T-helper 17 cell (primary cell): ENCODE measurements around the gene OTUB2. TPM values are rescaled to one million over a fixed set of nuclear protein-coding genes. Genes with fewer than 3 reads are reported as not detected.

Source experiments
- ATAC-seq: fragments of 150-1000 bp; cut with Tn5 transposase; 2 replicates; pipeline ENCODE4 v1.10.0; 2021; ENCODE audit warnings: mild to moderate bottlenecking, moderate library complexity
- DNase-seq, 3 donors: peaks; one replicate each; pipeline versions ENCODE4 v3.0.0 to v3.0.0-alpha.2; 2020 to 2021
- H3K9me3 ChIP-seq: one replicate; pipeline ENCODE4 v1.7.0; 2013; ENCODE audit warnings: low read length, mild to moderate bottlenecking; ENCODE audit not compliant: control insufficient read depth, poor library complexity, severe bottlenecking
- H3K27ac Mint-ChIP-seq: one replicate; pipeline ENCODE4 v1.8.0; 2022; ENCODE audit warnings: mild to moderate bottlenecking, moderate library complexity, mixed read lengths
- H3K27me3 Mint-ChIP-seq: one replicate; pipeline ENCODE4 v1.8.0; 2022; ENCODE audit warnings: mixed read lengths
- H3K36me3 Mint-ChIP-seq: one replicate; pipeline ENCODE4 v1.8.0; 2022; ENCODE audit warnings: low read depth, mixed read lengths
- H3K4me1 Mint-ChIP-seq: one replicate; pipeline ENCODE4 v1.8.0; 2022; ENCODE audit warnings: mild to moderate bottlenecking, mixed read lengths
- H3K4me3 Mint-ChIP-seq: one replicate; pipeline ENCODE4 v1.8.0; 2022; ENCODE audit warnings: mild to moderate bottlenecking, moderate library complexity, mixed read lengths
- total RNA-seq, 4 donors: library from RNA in 2 of 4; stranded (reverse) in 2 of 4; gene quantifications; one replicate each; pipeline ENCODE4 v1.2.3 and lab custom pipeline; 2022 to 2026

OTUB2 gene
- total RNA-seq, 2 donors from 2014 or later = 0.12 to 0.37 TPM

GRCh38 chr14:93987376-93987775 lies 38.8 kb upstream of the OTUB2 start:
- peaks cover 6% of the 10 kb centered on the region for H3K4me1 Mint-ChIP-seq
- H3K4me3 Mint-ChIP-seq = no peak overlapping the region
- H3K36me3 Mint-ChIP-seq = peaks cover 2% of the 10 kb centered on the region
- H3K9me3 ChIP-seq = no peaks in the 10 kb centered on the region
- no peak for DNase-seq
- no peak for ATAC-seq
- no peak overlapping the region for H3K27ac Mint-ChIP-seq
- peaks cover 8% of the 10 kb centered on the region for H3K27me3 Mint-ChIP-seq

DNA sequence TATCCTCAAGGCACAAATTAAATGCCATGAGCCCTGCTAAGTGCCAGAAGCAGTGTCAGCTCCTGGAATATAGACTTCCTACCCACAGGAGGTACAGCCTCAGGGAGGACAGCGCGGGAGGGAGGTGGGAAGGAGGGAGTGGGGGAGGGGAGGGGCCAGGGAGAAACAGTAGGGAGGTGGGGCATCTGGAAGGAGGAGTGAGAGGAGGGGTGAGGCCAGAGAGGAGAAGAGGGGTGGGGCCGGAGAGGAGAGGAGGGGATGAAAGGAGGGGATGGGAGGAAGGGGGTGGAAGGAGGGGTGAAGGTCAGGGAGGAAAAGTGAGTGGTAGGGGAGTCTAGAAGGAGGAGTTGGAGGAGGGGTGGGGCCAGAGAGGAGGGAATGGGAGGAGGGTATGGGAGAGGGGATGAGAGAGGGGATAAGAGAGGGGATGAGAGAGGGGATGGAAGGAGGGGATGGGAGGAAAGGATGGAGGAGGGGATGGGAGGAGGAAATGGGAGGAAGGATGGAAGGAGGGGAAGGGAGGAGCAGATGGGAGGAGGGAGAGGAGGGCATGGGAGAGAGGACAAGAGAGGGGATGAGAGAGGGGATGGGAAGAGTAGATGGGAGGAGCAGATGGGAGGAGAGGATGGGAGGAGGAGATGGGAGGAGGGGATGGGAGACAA lies 38.2 kb upstream of the OTUB2 start:
- Mint-ChIP-seq H3K27me3 (peaks cover 8% of the 10 kb centered on the region), H3K4me1 (peaks cover 6% of the 10 kb centered on the region), H3K27ac (no peak overlapping the region), H3K4me3 (no peak overlapping the region), H3K36me3 (peaks cover 2% of the 10 kb centered on the region)
- DNase-seq (no peak), ATAC-seq (no peak)
- H3K9me3 ChIP-seq = no peaks in the 10 kb centered on the region

DNA sequence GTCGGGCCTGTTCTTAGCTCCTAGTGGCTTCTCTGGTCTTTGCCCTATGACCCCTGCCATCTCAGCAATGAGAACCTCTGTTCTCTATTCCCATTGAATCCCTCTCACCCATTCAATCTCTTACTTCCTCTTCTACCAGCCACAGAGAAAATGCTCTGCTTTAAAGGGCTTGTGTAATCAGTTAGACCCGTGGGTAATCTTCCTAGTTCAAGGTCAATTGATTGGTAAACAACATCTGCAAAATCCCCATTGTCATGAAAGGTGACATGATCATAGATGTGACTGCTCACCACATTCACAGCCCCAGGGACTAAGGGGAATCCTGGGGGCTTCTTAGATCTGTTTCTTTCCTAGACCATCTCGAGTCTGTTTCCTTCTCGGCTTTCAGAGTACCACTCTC lies 36.2 kb upstream of the OTUB2 start:
- Mint-ChIP-seq H3K4me1 (peaks cover 3% of the 10 kb centered on the region), H3K27me3 (peaks cover 8% of the 10 kb centered on the region), H3K27ac (no peak overlapping the region), H3K4me3 (no peak overlapping the region), H3K36me3 (peaks cover 2% of the 10 kb centered on the region)
- no peaks in the 10 kb centered on the region for H3K9me3 ChIP-seq
- no peak for ATAC-seq
- DNase-seq = no peak

GRCh38 chr14:93991212-93991611 lies 34.9 kb upstream of the OTUB2 start:
- Mint-ChIP-seq H3K27ac (no peak overlapping the region), H3K36me3 (peaks cover 2% of the 10 kb centered on the region), H3K4me3 (no peak overlapping the region), H3K27me3 (peaks cover 8% of the 10 kb centered on the region), H3K4me1 (peaks cover 5% of the 10 kb centered on the region)
- DNase-seq (no peak), ATAC-seq (no peak)
- H3K9me3 ChIP-seq = no peaks in the 10 kb centered on the region

DNA sequence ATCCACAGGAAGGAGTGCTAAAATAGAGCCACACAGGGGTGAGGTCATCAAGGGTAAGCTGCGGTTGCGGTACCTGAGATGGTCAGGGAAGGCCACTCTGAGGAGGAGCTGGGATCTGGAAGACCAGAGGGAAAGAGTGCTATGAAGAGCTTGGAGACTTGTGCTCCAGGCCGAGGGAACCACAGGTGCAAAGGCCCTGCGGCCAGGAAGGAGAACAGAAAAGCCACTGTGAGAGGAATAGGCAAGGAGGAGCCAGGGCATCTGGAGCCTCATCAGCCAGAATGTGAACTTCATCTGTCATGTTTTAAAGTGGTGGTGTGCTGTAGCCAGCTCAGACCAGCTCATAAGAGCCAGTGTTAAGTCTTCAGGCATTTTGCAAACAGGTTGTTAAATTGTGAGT lies 34.5 kb upstream of the OTUB2 start:
- no peak for ATAC-seq
- no peak overlapping the region for H3K4me3 Mint-ChIP-seq
- H3K36me3 Mint-ChIP-seq = peaks cover 2% of the 10 kb centered on the region
- no peak for DNase-seq
- H3K27ac Mint-ChIP-seq = no peak overlapping the region
- no peaks in the 10 kb centered on the region for H3K9me3 ChIP-seq
- H3K27me3 Mint-ChIP-seq = peaks cover 8% of the 10 kb centered on the region
- H3K4me1 Mint-ChIP-seq = peaks cover 5% of the 10 kb centered on the region

- ATAC-seq (no peak), DNase-seq (no peak)
- H3K9me3 ChIP-seq = no peaks in the 10 kb centered on the region
- H3K36me3 Mint-ChIP-seq = peaks cover 2% of the 10 kb centered on the region
- no peak overlapping the region for H3K27ac Mint-ChIP-seq
- H3K27me3 Mint-ChIP-seq = peaks cover 8% of the 10 kb centered on the region
- H3K4me3 Mint-ChIP-seq = no peak overlapping the region
- H3K4me1 Mint-ChIP-seq = peaks cover 5% of the 10 kb centered on the region
Observed at GRCh38 chr14:93993382-93993781, 32.8 kb upstream of the OTUB2 start.

- Mint-ChIP-seq H3K27ac (no peak overlapping the region), H3K4me1 (peaks cover 3% of the 10 kb centered on the region), H3K4me3 (no peak overlapping the region), H3K27me3 (peaks cover 8% of the 10 kb centered on the region), H3K36me3 (peaks cover 2% of the 10 kb centered on the region)
- no peak for DNase-seq
- no peak for ATAC-seq
- no peaks in the 10 kb centered on the region for H3K9me3 ChIP-seq
Observed at GRCh38 chr14:93994919-93995682, 31.0 kb upstream of the OTUB2 start.

- H3K4me1 Mint-ChIP-seq = peaks cover 3% of the 10 kb centered on the region
- no peak overlapping the region for H3K27ac Mint-ChIP-seq
- H3K4me3 Mint-ChIP-seq = no peak overlapping the region
- H3K36me3 Mint-ChIP-seq = peaks cover 2% of the 10 kb centered on the region
- no peak for DNase-seq
- H3K9me3 ChIP-seq = no peaks in the 10 kb centered on the region
- ATAC-seq = no peak
- H3K27me3 Mint-ChIP-seq = peaks cover 3% of the 10 kb centered on the region
Observed at GRCh38 chr14:93996130-93996695, 29.9 kb upstream of the OTUB2 start.

- H3K9me3 ChIP-seq = no peaks in the 10 kb centered on the region
- no peak within 1 kb of the TSS for H3K4me3 Mint-ChIP-seq
Observed at GRCh38 chr14:93997082-93997481, 29.1 kb upstream of the OTUB2 start, which contains the start of gene CCDC197. Gene CCDC197 (plus strand): TSS chr14:93997301. CDS start chr14:93998132, 831 bp downstream.

DNA sequence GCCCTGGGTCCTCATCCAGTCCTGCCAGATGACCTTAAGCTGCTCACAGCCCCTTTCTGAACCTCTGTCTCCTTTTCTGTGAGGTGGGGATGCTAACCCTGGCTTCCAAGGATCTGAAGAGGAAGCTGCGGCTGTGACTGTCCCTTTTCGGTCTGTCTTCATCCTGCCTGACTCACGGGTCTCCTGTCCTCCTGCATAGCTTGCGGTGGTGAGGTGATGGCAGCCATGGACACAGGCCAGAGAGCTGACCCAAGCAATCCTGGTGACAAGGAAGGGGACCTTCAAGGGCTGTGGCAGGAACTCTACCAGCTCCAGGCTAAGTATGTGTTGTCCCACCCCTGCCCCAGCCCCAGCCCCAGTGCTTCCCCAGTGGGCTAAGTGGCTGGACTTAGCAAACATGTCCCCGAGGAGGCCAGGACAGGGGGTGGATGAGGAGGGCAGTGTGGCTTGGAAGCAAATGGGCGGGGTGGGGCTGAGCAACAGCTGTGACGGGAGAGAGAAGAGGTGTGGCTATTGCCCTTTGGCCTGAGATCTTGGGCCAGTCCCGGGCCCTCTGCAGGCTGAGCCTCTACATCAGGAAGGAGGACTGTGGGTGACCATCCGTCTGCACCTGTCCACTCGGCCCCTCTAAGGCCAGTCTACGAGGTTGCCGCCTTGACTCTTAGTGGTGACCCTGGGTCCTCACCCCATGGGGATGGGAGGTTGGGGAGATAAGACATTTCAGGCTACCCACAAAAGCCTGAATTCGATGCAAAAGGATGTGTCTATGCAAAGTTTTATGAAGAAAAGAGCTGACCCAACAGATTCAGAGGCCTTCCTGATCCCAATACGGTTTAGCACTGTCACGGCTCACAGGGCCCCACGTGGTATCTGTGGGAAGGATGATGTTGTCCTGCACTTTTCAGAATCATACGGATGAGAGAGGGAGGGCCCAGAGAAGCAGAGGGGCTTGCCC lies 27.9 kb upstream of the OTUB2 start:
- DNase-seq = no peak
- Mint-ChIP-seq H3K36me3 (no peaks in the 10 kb centered on the region), H3K27me3 (peaks cover under 1% of the 10 kb centered on the region), H3K4me1 (peaks cover 11% of the 10 kb centered on the region), H3K27ac (no peak overlapping the region), H3K4me3 (no peak overlapping the region)
- ATAC-seq = no peak
- H3K9me3 ChIP-seq = no peaks in the 10 kb centered on the region

More at GRCh38 chr14:93997082-93997481, 29.1 kb upstream of the OTUB2 start, which contains the start of gene CCDC197:
- no peak within 1 kb of the TSS for H3K27ac Mint-ChIP-seq
- no peak for ATAC-seq
- no peak for DNase-seq
- no peaks in the 10 kb centered on the region for H3K27me3 Mint-ChIP-seq
- H3K4me1 Mint-ChIP-seq = peaks cover 9% of the 10 kb centered on the region
- no peaks in the 10 kb centered on the region for H3K36me3 Mint-ChIP-seq

DNA sequence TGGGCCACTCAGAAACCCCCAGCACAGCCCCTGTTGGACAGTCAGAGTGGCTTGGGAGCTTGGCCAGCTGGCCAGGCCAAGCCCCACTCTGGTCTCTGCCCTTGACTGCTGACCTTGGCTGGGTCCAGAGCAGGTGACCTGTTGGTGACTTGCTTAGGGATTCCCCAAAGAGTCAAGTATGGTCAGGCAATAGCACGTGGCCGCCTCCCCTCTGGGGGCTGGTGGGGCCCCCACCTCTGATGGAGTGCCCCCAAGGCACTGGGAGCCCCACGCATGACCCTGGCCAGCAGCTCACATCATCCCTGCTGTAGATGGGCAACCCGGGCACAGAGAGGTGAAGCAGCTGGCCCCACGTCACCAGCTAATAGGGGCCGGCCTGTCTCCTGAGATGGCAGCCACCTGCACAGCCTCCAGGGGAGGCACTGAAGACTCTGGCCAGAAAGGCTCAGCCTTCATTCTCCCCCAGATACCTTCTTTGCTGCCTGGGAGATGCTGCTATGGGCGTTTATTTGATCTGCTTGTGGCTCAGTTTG lies 27.2 kb upstream of the OTUB2 start:
- ATAC-seq (no peak), DNase-seq (no peak)
- H3K27ac Mint-ChIP-seq = no peak overlapping the region
- H3K27me3 Mint-ChIP-seq = peaks cover 7% of the 10 kb centered on the region
- no peaks in the 10 kb centered on the region for H3K9me3 ChIP-seq
- H3K4me1 Mint-ChIP-seq = peaks cover 14% of the 10 kb centered on the region
- no peak overlapping the region for H3K4me3 Mint-ChIP-seq
- peaks cover 2% of the 10 kb centered on the region for H3K36me3 Mint-ChIP-seq

- ATAC-seq (no peak), DNase-seq (no peak)
- H3K27me3 Mint-ChIP-seq = peaks cover 7% of the 10 kb centered on the region
- H3K27ac Mint-ChIP-seq = no peak overlapping the region
- peaks cover 2% of the 10 kb centered on the region for H3K36me3 Mint-ChIP-seq
- H3K4me1 Mint-ChIP-seq = peaks cover 14% of the 10 kb centered on the region
- no peak overlapping the region for H3K4me3 Mint-ChIP-seq
- no peaks in the 10 kb centered on the region for H3K9me3 ChIP-seq
Observed at GRCh38 chr14:93999573-93999972, 26.6 kb upstream of the OTUB2 start.
